Endodermal cell (in vitro differentiated cells): ENCODE measurements around the gene ZNF837. TPM values are rescaled to one million over a fixed set of nuclear protein-coding genes. Genes with fewer than 3 reads are reported as not detected.
A peak's percentile ranks its signal among the peaks of the same experiment; 100 is the strongest.

Experiments
- DNase-seq: peaks from one replicate; pipeline ENCODE4 v3.0.0-alpha.2; 2017
- H3K27ac ChIP-seq: 2 replicates; pipeline ENCODE4 v1.5.1; 2013; ENCODE audit warnings: mild to moderate bottlenecking, low read depth, low read length, moderate library complexity
- H3K27me3 ChIP-seq: 2 replicates; pipeline ENCODE4 v1.6.1; 2013; ENCODE audit warnings: mild to moderate bottlenecking, low read length, moderate library complexity; ENCODE audit not compliant: insufficient read depth, control insufficient read depth, poor library complexity, severe bottlenecking
- H3K36me3 ChIP-seq: 2 replicates; pipeline ENCODE4 v1.7.0; 2013; ENCODE audit warnings: mild to moderate bottlenecking, low read length, moderate library complexity; ENCODE audit not compliant: control insufficient read depth, insufficient read depth
- H3K4me1 ChIP-seq: one replicate; pipeline ENCODE4 v1.7.0; 2013; ENCODE audit warnings: low read length; ENCODE audit not compliant: control insufficient read depth, insufficient read depth
- H3K4me3 ChIP-seq: 2 replicates; pipeline ENCODE4 v1.5.1; 2013; ENCODE audit warnings: mild to moderate bottlenecking, low read length, moderate library complexity
- H3K9ac ChIP-seq: 2 replicates; pipeline ENCODE4 v1.6.1; 2013; ENCODE audit warnings: mild to moderate bottlenecking, low read length, moderate library complexity; ENCODE audit not compliant: poor library complexity, severe bottlenecking; ENCODE audit errors: extremely low read depth
- H3K9me3 ChIP-seq: 2 replicates; pipeline ENCODE4 v1.6.1; 2013; ENCODE audit warnings: mild to moderate bottlenecking, low read length, moderate library complexity; ENCODE audit not compliant: control insufficient read depth
- H3K27ac Mint-ChIP-seq: 2 replicates; pipeline ENCODE4 v1.8.0; 2020; ENCODE audit warnings: mixed read lengths
- H3K27me3 Mint-ChIP-seq: 2 replicates; pipeline ENCODE4 v1.8.0; 2021; ENCODE audit warnings: mild to moderate bottlenecking, mixed read lengths; ENCODE audit not compliant: insufficient read depth
- H3K36me3 Mint-ChIP-seq: 2 replicates; pipeline ENCODE4 v1.8.0; 2020; ENCODE audit warnings: low read depth, mixed read lengths
- H3K4me1 Mint-ChIP-seq: 2 replicates; pipeline ENCODE4 v1.8.0; 2020; ENCODE audit warnings: mixed read lengths
- H3K4me3 Mint-ChIP-seq: 2 replicates; pipeline ENCODE4 v1.8.0; 2020; ENCODE audit warnings: mild to moderate bottlenecking, moderate library complexity, mixed read lengths
- H3K9me3 Mint-ChIP-seq: 2 replicates; pipeline ENCODE4 v1.8.0; 2020; ENCODE audit warnings: mild to moderate bottlenecking, mixed read lengths
- WGBS, 2 experiments: methylation state at CpG; one replicate each; pipeline versions ENCODE4 v1.1.5 to v1.1.7; 2013; ENCODE audit warnings: missing lambda C conversion rate in 2 of 2, mixed read lengths in 1 of 2; ENCODE audit not compliant: insufficient coverage in 1 of 2, insufficient read length in 1 of 2; 5-methylcytosine and 5-hydroxymethylcytosine counted together
- total RNA-seq, 2 donors: library from RNA; stranded (reverse); fragmentation: NEBNext Ultra II Directional in 1 of 2; extraction: Animal tissue kit (Norgen Biotek cat#: 25700) in 1 of 2; gene quantifications; 2 replicates in 1 of 2; 3 replicates in 1 of 2; pipeline ENCODE4 v1.2.1, GENCODE V29; 2021
- TF ChIP-seq, protein P1 (sequence below): fragments of 200-600 bp; sonication (generic); conservative IDR thresholded peaks from 2 replicates; pipeline ENCODE4 v1.5.0; 2021; ENCODE audit warnings: antibody characterized with exemption, mild to moderate bottlenecking

ZNF837 gene
- total RNA-seq, 2 donors from 2014 or later = 3.1 to 3.8 TPM

DNA sequence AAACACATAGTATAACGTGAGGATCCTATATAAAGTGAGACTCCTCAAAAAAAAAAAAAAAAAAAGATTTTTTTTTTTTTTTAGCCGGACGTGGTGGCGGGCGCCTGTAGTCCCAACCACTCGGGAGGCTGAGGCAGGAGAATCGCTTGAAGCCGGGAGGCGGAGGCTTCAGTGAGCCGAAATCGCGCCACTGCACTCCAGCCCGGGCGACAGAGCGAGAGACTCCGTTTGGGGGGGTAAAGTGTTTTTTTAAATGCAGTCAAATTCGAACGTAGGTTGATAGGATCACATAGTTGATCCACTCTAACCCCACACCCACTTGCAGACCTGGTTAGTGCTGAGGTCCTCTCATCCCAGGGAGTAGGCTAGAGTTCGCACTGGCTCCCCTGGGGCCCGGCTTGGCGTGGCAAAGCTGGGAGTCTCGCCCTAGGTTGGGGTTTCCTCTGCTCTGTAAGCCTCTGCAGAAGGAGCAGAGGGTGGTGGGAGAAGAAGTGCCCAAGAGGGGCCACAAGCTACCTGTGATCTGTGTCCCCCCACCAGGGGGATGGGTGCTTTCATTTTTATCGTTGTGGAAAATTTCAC lies 21.1 kb upstream of the ZNF837 start:
- no peak overlapping the region for H3K27ac Mint-ChIP-seq
- H3K4me3 Mint-ChIP-seq = peak overlapping the region; percentile 76
- H3K27ac ChIP-seq = no peak overlapping the region
- peaks cover 4% of the 10 kb centered on the region for H3K36me3 Mint-ChIP-seq
- H3K4me1 Mint-ChIP-seq = peaks cover 12% of the 10 kb centered on the region
- peaks cover 39% of the 10 kb centered on the region for H3K27me3 Mint-ChIP-seq
- WGBS, 2 experiments = 48 to 90% methylated on average over 3 to 18 of the region's 23 CpGs
- H3K4me3 ChIP-seq = peak overlapping the region; percentile 86
- TF ChIP-seq, protein P1, sequence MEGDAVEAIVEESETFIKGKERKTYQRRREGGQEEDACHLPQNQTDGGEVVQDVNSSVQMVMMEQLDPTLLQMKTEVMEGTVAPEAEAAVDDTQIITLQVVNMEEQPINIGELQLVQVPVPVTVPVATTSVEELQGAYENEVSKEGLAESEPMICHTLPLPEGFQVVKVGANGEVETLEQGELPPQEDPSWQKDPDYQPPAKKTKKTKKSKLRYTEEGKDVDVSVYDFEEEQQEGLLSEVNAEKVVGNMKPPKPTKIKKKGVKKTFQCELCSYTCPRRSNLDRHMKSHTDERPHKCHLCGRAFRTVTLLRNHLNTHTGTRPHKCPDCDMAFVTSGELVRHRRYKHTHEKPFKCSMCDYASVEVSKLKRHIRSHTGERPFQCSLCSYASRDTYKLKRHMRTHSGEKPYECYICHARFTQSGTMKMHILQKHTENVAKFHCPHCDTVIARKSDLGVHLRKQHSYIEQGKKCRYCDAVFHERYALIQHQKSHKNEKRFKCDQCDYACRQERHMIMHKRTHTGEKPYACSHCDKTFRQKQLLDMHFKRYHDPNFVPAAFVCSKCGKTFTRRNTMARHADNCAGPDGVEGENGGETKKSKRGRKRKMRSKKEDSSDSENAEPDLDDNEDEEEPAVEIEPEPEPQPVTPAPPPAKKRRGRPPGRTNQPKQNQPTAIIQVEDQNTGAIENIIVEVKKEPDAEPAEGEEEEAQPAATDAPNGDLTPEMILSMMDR = peak; percentile 15
- H3K9me3 ChIP-seq = no peaks in the 10 kb centered on the region
- peaks cover 6% of the 10 kb centered on the region for H3K4me1 ChIP-seq
- H3K9me3 Mint-ChIP-seq = peaks cover 7% of the 10 kb centered on the region
- H3K27me3 ChIP-seq = no peaks in the 10 kb centered on the region
- H3K9ac ChIP-seq = peak overlapping the region; percentile 86
- H3K36me3 ChIP-seq = no peaks in the 10 kb centered on the region
- DNase-seq = no peak

DNA sequence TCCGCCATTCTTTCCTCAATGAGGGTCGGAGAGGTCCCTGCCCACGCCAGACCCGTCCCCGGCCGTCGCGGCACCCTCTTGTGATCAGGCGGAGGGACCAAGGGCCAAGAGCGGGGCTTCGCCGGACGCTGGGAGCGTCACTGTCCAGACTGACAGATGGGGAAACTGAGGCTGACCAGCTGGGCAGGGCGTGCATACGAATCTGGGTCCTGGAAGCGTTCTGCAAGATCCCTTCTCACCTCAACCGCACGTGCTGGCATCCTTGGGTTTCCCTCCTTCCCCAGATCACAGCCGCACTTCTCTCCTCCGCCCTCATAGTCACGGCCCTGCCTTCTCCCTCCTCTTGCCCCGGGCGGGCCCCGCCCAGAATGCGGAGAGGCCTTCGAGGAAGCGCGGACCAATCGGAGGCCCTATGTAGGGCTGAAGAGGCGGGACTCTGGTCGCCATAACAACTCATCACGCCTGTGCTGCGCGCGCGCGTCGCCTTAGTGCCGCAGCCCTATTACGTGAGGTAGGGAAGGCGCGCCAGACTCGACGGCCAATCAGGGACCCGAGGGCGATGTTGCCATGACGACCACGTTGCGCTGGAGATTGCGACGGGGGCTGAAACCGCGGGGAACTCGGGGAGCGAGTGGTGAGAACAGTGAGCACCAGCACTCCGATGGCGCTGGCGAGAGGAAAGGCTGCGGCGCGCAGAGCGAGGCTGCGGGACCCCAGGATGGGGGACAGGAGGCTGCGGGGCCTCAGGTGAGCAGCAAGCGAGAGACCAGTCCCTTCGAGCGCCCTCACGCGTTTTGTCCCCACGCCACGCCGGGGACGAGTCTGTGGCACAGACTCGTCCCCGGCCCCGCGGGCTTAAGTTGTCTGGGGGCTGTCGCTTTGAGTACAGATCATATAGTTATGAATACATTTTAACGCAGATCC lies 20.3 kb upstream of the ZNF837 start:
- peaks cover 10% of the 10 kb centered on the region for H3K4me1 Mint-ChIP-seq
- TF ChIP-seq, protein P1 = no peak
- peak overlapping the region; percentile 92 for H3K27ac Mint-ChIP-seq
- H3K4me3 ChIP-seq = peak overlapping the region; percentile 86
- H3K36me3 Mint-ChIP-seq = peaks cover 4% of the 10 kb centered on the region
- H3K9me3 ChIP-seq = no peaks in the 10 kb centered on the region
- DNase-seq = peak; percentile 100
- H3K36me3 ChIP-seq = no peaks in the 10 kb centered on the region
- H3K9ac ChIP-seq = peak overlapping the region; percentile 86
- peaks cover 6% of the 10 kb centered on the region for H3K4me1 ChIP-seq
- peaks cover 44% of the 10 kb centered on the region for H3K27me3 Mint-ChIP-seq
- peak overlapping the region; percentile 87 for H3K27ac ChIP-seq
- 5 to 7% methylated on average over 30 to 74 of the region's 80 CpGs for WGBS, 2 experiments
- H3K9me3 Mint-ChIP-seq = peaks cover under 1% of the 10 kb centered on the region
- H3K4me3 Mint-ChIP-seq = peak overlapping the region; percentile 76
- H3K27me3 ChIP-seq = no peaks in the 10 kb centered on the region

DNA sequence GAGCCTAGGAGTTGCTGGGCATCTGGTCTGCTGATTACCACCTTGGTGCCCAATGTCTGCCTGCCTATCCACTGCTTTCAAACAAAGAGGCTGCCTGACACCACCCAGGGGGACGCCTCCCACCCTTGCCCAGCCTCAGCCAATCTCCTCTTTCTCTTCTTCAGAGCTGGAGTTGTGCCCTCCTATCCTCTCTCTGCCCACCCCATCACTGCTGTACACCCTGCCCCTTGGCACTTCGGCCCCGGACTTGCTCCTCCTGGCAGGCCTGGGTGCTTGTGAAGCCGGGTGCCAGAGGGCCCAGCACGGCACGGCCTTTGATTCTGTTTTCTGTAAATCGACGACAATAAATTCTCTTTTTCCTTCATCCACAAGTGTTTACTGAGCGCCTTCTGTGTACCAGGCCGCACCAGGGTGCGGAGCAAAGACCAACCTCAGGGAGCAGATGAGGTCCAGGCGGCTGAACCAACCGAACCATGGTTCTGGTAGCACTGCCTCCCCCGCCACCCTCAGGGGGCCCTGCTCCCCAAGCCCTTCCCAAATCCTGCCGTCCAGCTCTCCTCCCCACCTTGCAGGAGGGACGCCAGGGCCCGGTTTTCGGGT lies 19.6 kb upstream of the ZNF837 start:
- no peak for DNase-seq
- peak overlapping the region; percentile 35 for H3K9ac ChIP-seq
- peak overlapping the region; percentile 76 for H3K4me3 Mint-ChIP-seq
- H3K4me1 ChIP-seq = peaks cover 6% of the 10 kb centered on the region
- 84 to 97% methylated on average over 10 to 18 of the region's 18 CpGs for WGBS, 2 experiments
- H3K27ac Mint-ChIP-seq = no peak overlapping the region
- H3K36me3 Mint-ChIP-seq = peaks cover 4% of the 10 kb centered on the region
- TF ChIP-seq, protein P1 = no peak
- peak overlapping the region; percentile 83 for H3K4me3 ChIP-seq
- H3K27me3 ChIP-seq = no peaks in the 10 kb centered on the region
- H3K4me1 Mint-ChIP-seq = peaks cover 10% of the 10 kb centered on the region
- no peaks in the 10 kb centered on the region for H3K9me3 ChIP-seq
- no peaks in the 10 kb centered on the region for H3K9me3 Mint-ChIP-seq
- H3K27me3 Mint-ChIP-seq = peaks cover 51% of the 10 kb centered on the region
- H3K36me3 ChIP-seq = no peaks in the 10 kb centered on the region
- H3K27ac ChIP-seq = no peak overlapping the region
